ENCODE measurements around the gene PTPRC.

DNA sequence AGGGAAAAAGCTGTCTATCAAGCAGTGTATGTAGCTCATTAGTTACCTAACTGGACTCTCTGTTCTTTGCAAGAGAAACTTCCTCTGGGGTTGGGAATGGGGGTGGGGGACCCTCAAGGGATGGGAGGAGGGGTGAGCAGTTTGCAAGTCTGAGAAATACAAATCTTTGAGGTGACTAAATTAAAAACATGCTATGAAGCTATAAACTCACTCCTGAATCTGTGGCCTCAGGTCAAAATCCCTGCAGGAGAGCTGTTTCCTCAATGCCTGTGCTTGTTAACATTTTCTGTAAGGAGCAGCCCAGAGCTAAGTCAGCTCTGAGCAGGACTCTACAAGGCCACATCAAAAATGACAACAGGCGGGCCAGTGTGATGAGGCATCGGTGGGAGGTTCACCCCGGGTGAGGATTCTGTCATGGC, 32.8 kb upstream of the PTPRC start:
- TF ChIP-seq, protein P1, sequence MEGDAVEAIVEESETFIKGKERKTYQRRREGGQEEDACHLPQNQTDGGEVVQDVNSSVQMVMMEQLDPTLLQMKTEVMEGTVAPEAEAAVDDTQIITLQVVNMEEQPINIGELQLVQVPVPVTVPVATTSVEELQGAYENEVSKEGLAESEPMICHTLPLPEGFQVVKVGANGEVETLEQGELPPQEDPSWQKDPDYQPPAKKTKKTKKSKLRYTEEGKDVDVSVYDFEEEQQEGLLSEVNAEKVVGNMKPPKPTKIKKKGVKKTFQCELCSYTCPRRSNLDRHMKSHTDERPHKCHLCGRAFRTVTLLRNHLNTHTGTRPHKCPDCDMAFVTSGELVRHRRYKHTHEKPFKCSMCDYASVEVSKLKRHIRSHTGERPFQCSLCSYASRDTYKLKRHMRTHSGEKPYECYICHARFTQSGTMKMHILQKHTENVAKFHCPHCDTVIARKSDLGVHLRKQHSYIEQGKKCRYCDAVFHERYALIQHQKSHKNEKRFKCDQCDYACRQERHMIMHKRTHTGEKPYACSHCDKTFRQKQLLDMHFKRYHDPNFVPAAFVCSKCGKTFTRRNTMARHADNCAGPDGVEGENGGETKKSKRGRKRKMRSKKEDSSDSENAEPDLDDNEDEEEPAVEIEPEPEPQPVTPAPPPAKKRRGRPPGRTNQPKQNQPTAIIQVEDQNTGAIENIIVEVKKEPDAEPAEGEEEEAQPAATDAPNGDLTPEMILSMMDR (IDR thresholded peaks at IDR 0.05), result no peak
- TF ChIP-seq POLR2A (IDR thresholded peaks at IDR 0.05), result no peak

Measured in suprapubic skin (tissue), 3 donors.